ENCODE measurements around the gene NIT1. TPM values are rescaled to one million over a fixed set of nuclear protein-coding genes. Genes with fewer than 3 reads are reported as not detected.

Gene NIT1
- total and polyA plus RNA-seq, 2 of the 8 experiments (the other 6 are each of a cell fraction or from before 2014, with no cell fraction given), result 33.0 to 40.4 TPM

DNA sequence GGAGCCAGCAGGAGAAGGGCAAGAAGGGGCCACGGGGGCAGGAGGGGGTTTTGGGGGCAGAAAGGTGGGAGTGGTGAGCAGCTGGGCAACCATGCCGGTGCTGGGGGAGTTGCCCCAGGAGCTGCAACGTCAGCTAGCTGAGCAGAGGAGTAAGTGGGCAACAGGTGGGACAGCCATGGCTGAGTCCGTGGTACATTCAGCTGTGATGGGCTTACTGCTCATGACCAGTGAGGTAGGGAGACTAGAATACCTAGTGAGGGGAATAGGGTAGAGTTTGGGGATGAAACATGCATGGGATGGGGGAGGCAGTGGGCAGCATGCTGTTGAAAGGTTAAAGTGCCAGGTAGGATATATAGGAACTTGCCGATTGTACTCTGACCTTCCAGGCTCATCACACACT is 43.7 kb downstream of the NIT1 start:
- no peak overlapping the region for H3K9ac ChIP-seq (replicated peaks in 1 of 4; ENCODE audit: extremely low read depth in 1 of 4, low read depth in 3 of 4, low read length in 3 of 4)
- H2AK5ac ChIP-seq (ENCODE audit: low read depth, low read length), result no peak overlapping the region
- ChIA-PET CTCF (ENCODE audit: partially characterized antibody) (interaction anchor here (0.7 to 5.2 kb wide), 6 partner anchors 7 to 151 kb away, joined by 3 to 32 read pairs (median 3); partner anchors contain the start of gene UFC1), POLR2A (ENCODE audit: partially characterized antibody) (interaction anchor here (1.7 to 2.2 kb wide), 2 partner anchors 8 to 29 kb away, joined by 4 to 8 read pairs; partner anchors contain the start of genes DEDD and UFC1)
- no peak overlapping the region for H3K56ac ChIP-seq (replicated peaks; ENCODE audit: insufficient read length, low read depth, low read length)
- no peak overlapping the region for H3K4me3 ChIP-seq (ENCODE audit: extremely low read depth in 1 of 4, insufficient read depth in 2 of 4, low read depth in 3 of 4, low read length in 4 of 4)
- no peak overlapping the region for H3K27ac ChIP-seq (ENCODE audit: low read depth, low read length)
- no peak overlapping the region for H2BK120ac ChIP-seq (replicated peaks; ENCODE audit: low read depth, low read length)
- H3K23me2 ChIP-seq (ENCODE audit: low read depth, low read length), result peaks cover 14% of the 10 kb centered on the region
- H3K14ac ChIP-seq (ENCODE audit: insufficient read length), result no peak overlapping the region
- no peak overlapping the region for H2BK12ac ChIP-seq (ENCODE audit: low read depth, low read length)
- H3K9me3 ChIP-seq (ENCODE audit: insufficient read depth in 2 of 2, low read depth in 1 of 2, low read length in 1 of 2), result no peaks in the 10 kb centered on the region
- H2BK15ac ChIP-seq (ENCODE audit: low read length), result no peak overlapping the region
- H3K4ac ChIP-seq (replicated peaks; ENCODE audit: insufficient read length, low read depth, low read length), result no peak overlapping the region
- no peak overlapping the region for H3K4me2 ChIP-seq (ENCODE audit: insufficient read depth in 1 of 2, low read depth in 2 of 2, low read length in 2 of 2)
- H3K18ac ChIP-seq (ENCODE audit: extremely low read depth, low read length), result no peak overlapping the region
- no peaks in the 10 kb centered on the region; a peak in 1 of 4 replicates for H3K79me2 ChIP-seq (ENCODE audit: control insufficient read depth in 1 of 2, insufficient read depth in 2 of 2, low read length in 2 of 2)
- peaks cover 0 to 20% (median 8%) of the 10 kb centered on the region in 4 experiments; a peak in 5 of 7 replicates for H3K4me1 ChIP-seq (replicated peaks in 1 of 4; ENCODE audit: control insufficient read depth in 3 of 4, insufficient read depth in 4 of 4, low read length in 3 of 4)
- H4K20me1 ChIP-seq (replicated peaks in 1 of 2; ENCODE audit: control insufficient read depth in 1 of 2, insufficient read depth in 2 of 2, low read length in 2 of 2), result no peaks in the 10 kb centered on the region
- H4K5ac ChIP-seq (ENCODE audit: insufficient read length, low read depth, low read length), result no peak overlapping the region
- H2AFZ ChIP-seq (ENCODE audit: low read length), result no peak overlapping the region
- H3K23ac ChIP-seq (ENCODE audit: insufficient read length), result no peak overlapping the region
- TF ChIP-seq, protein P1, sequence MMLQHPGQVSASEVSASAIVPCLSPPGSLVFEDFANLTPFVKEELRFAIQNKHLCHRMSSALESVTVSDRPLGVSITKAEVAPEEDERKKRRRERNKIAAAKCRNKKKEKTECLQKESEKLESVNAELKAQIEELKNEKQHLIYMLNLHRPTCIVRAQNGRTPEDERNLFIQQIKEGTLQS (IDR thresholded peaks at IDR 0.05; ENCODE audit: insufficient read depth, low read depth, low read length), result no peak
- WGBS, 2 experiments (ENCODE audit: extremely low coverage in 1 of 2, insufficient coverage in 1 of 2, insufficient read length in 1 of 2, insufficient replicate concordance in 2 of 2, low coverage in 1 of 2, low lambda C conversion rate in 2 of 2, missing lambda C conversion rate in 1 of 2), result 97% methylated on average over 3 of the region's 5 CpGs; no CpG with 5 or more reads in 1 of the 2 experiments
- no peak overlapping the region for H2BK20ac ChIP-seq (ENCODE audit: low read length)
- no peaks in the 10 kb centered on the region for H3K27me3 ChIP-seq (replicated peaks in 1 of 4; ENCODE audit: control insufficient read depth in 3 of 4, extremely low read depth in 1 of 4, insufficient read depth in 3 of 4, low read length in 3 of 4)
- H4K8ac ChIP-seq (ENCODE audit: extremely low read depth, insufficient read depth, low read length), result no peak overlapping the region
- no peak overlapping the region for H4K91ac ChIP-seq (replicated peaks; ENCODE audit: insufficient read length, low read length)
- DNase-seq (ENCODE audit: low read depth in 1 of 2, low spot score in 2 of 2), result no peak
- H3K79me1 ChIP-seq (ENCODE audit: low read depth, low read length), result no peaks in the 10 kb centered on the region; the same call in 1 of the 2 replicates
- peaks cover 2 to 12% (median 7%) of the 10 kb centered on the region in 4 experiments; a peak in 5 of 8 replicates for H3K36me3 ChIP-seq (ENCODE audit: control insufficient read depth in 2 of 4, insufficient read depth in 4 of 4, low read length in 3 of 4)
- no peak for FAIRE-seq
- no peak overlapping the region for H2BK5ac ChIP-seq (ENCODE audit: low read depth, low read length)

All from H1 (cell line).